Keratinocyte (primary cell): ENCODE results near the gene PPTC7. TPM values are rescaled to one million over a fixed set of nuclear protein-coding genes. Genes with fewer than 3 reads are reported as not detected.
A peak's percentile ranks its signal among the peaks of the same experiment; 100 is the strongest.

ENCODE experiments used
- DNase-seq: peaks from one replicate; pipeline ENCODE4 v3.0.0-alpha.2; 2011; ENCODE audit warnings: low read depth, missing footprints, low spot score
- FAIRE-seq: peaks from 2 replicates; lab custom pipeline; 2011; peaks lifted over from hg19 to GRCh38; lab: Jason Lieb, UNC
- H2AFZ ChIP-seq: 2 replicates; pipeline ENCODE4 v1.6.0; 2012; ENCODE audit warnings: low read length, control low read depth, inconsistent platforms; ENCODE audit not compliant: control insufficient read depth
- H3K27ac ChIP-seq: 2 replicates; pipeline ENCODE4 v1.5.1; 2011; ENCODE audit warnings: low read length; ENCODE audit not compliant: control insufficient read depth, insufficient read depth
- H3K27me3 ChIP-seq: 3 replicates; pipeline ENCODE4 v1.6.0; 2011; ENCODE audit warnings: low read length; ENCODE audit not compliant: control insufficient read depth, insufficient read depth; ENCODE audit errors: extremely low read depth
- H3K36me3 ChIP-seq, 2 experiments: 2 replicates in 1 of 2; 3 replicates in 1 of 2; pipeline ENCODE4 v1.5.1; 2011; ENCODE audit warnings: low read length in 2 of 2, mild to moderate bottlenecking in 1 of 2; ENCODE audit not compliant: control insufficient read depth in 2 of 2, insufficient read depth in 2 of 2; ENCODE audit errors: extremely low read depth in 1 of 2
- H3K4me1 ChIP-seq: 3 replicates; pipeline ENCODE4 v1.5.1; 2011; ENCODE audit warnings: low read length; ENCODE audit not compliant: control insufficient read depth, insufficient read depth; ENCODE audit errors: extremely low read depth
- H3K4me2 ChIP-seq: 3 replicates; pipeline ENCODE4 v1.6.0; 2011; ENCODE audit warnings: low read depth, low read length; ENCODE audit not compliant: control insufficient read depth, insufficient read depth; ENCODE audit errors: extremely low read depth
- H3K4me3 ChIP-seq, 3 experiments: fragments of 200-600 bp in 1 of 3; sonication (generic) in 1 of 3; 2 replicates in 2 of 3; 3 replicates in 1 of 3; pipeline ENCODE4 v1.5.1; 2011 to 2016; ENCODE audit warnings: low read length in 3 of 3, mild to moderate bottlenecking in 3 of 3, control low read depth in 2 of 3, inconsistent platforms in 1 of 3, low read depth in 1 of 3, mixed read lengths in 1 of 3, mixed run types in 1 of 3, moderate library complexity in 1 of 3; ENCODE audit not compliant: control insufficient read depth in 2 of 3, insufficient read depth in 2 of 3; ENCODE audit errors: extremely low read depth in 1 of 3
- H3K79me2 ChIP-seq: 2 replicates; pipeline ENCODE4 v1.6.0; 2012; ENCODE audit warnings: low read length; ENCODE audit not compliant: control insufficient read depth, insufficient read depth
- H3K9ac ChIP-seq: 3 replicates; pipeline ENCODE4 v1.6.0; 2011; ENCODE audit warnings: low read length; ENCODE audit not compliant: control insufficient read depth, insufficient read depth; ENCODE audit errors: extremely low read depth
- H3K9me1 ChIP-seq: 3 replicates; pipeline ENCODE4 v1.6.0; 2011; ENCODE audit warnings: low read length; ENCODE audit not compliant: control insufficient read depth, insufficient read depth; ENCODE audit errors: extremely low read depth
- H3K9me3 ChIP-seq: 2 replicates; pipeline ENCODE4 v1.5.1; 2012; ENCODE audit warnings: low read depth, low read length; ENCODE audit not compliant: control insufficient read depth
- H4K20me1 ChIP-seq: 3 replicates; pipeline ENCODE4 v1.6.0; 2011; ENCODE audit warnings: low read length; ENCODE audit not compliant: control insufficient read depth, insufficient read depth; ENCODE audit errors: extremely low read depth
- EZH2 ChIP-seq: IDR thresholded peaks from one replicate; pipeline ENCODE4 v1.6.1; 2012; ENCODE audit warnings: inconsistent platforms, mild to moderate bottlenecking, low read length, moderate library complexity
- dilution Hi-C: fragments of 300-500 bp; cut with MboI; formaldehyde crosslinking; loops from one replicate; pipeline ENCODE4 v1.7.0; 2020; ENCODE audit warnings: low sequenced_read_pairs; ENCODE audit not compliant: extremely low pct_ligation_motif_present
- polyA plus RNA-seq, 5 experiments: library from polyadenylated mRNA; depleted of rRNA in 3 of 5; stranded (reverse) in 3 of 5; stranded (forward) in 1 of 5; unstranded in 1 of 5; fragments of >200 nt; gene quantifications; 1 replicate in 1 of 5; 2 replicates in 3 of 5; 3 replicates in 1 of 5; pipeline versions ENCODE4 v1.2.1 to v1.2.3, GENCODE V29; 2011 to 2012; ENCODE audit warnings: missing spikeins in 2 of 5, low read depth in 1 of 5, low replicate concordance in 1 of 5
- TF ChIP-seq, protein P1 (sequence below), 3 experiments: IDR thresholded peaks in 1 of 3; conservative IDR thresholded peaks in 1 of 3; optimal IDR thresholded peaks in 1 of 3; 2 replicates in 2 of 3; 3 replicates in 1 of 3; pipeline versions ENCODE3 to v1.5.1; 2011; ENCODE audit warnings: low read length in 3 of 3, mild to moderate bottlenecking in 3 of 3, moderate library complexity in 2 of 3, control low read depth in 1 of 3, inconsistent platforms in 1 of 3; ENCODE audit not compliant: insufficient read depth in 2 of 3; ENCODE audit errors: extremely low read depth in 1 of 3

PPTC7 gene
- polyA plus RNA-seq, 1 donor (not counting 4 experiments of a cell fraction or from before 2014, with no cell fraction given) = 35.9 TPM

DNA sequence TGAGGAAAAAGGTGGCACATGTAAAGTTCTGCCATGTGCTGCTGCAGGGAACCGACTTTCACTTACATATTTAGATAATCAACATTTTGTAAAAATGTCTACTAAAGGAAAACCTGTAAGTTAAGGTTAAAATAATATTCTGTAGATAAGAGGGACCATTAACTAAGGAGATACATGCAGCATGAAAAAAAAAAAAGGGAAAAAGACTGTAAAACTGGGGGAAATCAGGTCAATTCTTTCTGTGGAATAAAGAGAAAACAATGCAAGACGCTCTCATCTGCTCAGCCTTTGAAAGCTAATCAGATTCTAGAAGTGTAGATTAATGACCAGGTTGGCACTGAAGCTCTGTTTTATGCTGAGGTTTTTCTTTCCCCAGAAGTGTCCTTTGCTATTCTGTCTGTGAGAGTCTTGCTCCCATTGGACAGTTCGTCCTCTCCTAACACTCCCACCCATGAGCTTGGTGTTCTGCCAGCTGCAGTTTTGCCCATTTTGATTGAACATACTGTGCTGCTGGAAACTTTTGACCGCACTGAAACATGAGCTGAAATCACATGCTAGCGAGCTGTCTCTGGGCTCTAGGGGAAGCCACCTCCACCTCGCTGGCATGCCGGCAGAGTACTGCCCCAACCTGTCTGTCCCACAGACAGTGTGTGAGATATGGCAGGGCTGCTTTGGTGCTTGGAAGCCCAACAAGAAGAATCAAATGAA is 39.7 kb downstream of the PPTC7 start:
- DNase-seq = peak; percentile 76
- TF ChIP-seq, protein P1, sequence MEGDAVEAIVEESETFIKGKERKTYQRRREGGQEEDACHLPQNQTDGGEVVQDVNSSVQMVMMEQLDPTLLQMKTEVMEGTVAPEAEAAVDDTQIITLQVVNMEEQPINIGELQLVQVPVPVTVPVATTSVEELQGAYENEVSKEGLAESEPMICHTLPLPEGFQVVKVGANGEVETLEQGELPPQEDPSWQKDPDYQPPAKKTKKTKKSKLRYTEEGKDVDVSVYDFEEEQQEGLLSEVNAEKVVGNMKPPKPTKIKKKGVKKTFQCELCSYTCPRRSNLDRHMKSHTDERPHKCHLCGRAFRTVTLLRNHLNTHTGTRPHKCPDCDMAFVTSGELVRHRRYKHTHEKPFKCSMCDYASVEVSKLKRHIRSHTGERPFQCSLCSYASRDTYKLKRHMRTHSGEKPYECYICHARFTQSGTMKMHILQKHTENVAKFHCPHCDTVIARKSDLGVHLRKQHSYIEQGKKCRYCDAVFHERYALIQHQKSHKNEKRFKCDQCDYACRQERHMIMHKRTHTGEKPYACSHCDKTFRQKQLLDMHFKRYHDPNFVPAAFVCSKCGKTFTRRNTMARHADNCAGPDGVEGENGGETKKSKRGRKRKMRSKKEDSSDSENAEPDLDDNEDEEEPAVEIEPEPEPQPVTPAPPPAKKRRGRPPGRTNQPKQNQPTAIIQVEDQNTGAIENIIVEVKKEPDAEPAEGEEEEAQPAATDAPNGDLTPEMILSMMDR (optimal IDR thresholded peaks at IDR 0.05 in 1 of 3, IDR thresholded peaks at IDR 0.05 in 1 of 3, conservative IDR thresholded peaks at IDR 0.05 in 1 of 3; ENCODE audit: extremely low read depth in 1 of 3, insufficient read depth in 2 of 3, low read length in 3 of 3) = no peak
- no peak for TF ChIP-seq EZH2
- Histone ChIP-seq H3K27ac (peak overlapping the region; percentile 90), H3K4me2 (peak overlapping the region; percentile 61), H3K36me3 (peaks cover 4 to 16% of the 10 kb centered on the region in 2 experiments), H3K9me1 (peaks cover 2% of the 10 kb centered on the region), H3K4me1 (peaks cover 68% of the 10 kb centered on the region), H3K4me3 (peak overlapping the region in 2 of 3 experiments; percentile 6 to 21), H3K9me3 (no peaks in the 10 kb centered on the region), H2AFZ (no peak overlapping the region), H3K9ac (peak overlapping the region; percentile 66), H3K27me3 (no peaks in the 10 kb centered on the region), H3K79me2 (peaks cover 28% of the 10 kb centered on the region), H4K20me1 (no peaks in the 10 kb centered on the region)
- peak; percentile 84 for FAIRE-seq
- dilution Hi-C loops = no loop called here

DNA sequence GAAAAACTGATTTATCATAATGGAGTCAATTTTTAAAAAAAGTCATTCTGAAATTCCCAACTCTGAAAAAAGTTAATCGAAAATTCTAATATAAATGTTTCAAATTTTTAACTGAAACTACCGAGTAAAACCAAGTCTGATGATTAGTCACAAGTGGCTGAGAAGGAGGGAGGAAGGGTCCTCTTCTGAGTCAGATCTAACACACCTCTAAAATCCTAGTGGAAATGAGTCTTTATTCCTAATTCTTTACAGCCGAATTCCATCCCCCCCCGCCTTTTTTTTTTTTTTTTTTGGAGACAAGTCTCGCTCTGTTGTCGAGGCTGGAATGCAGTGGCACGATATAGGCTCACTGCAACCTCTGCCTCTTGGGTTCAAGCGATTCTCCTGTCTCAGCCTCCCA is 43.1 kb downstream of the PPTC7 start:
- dilution Hi-C loops = no loop called here
- H3K27me3 ChIP-seq = no peaks in the 10 kb centered on the region
- no peaks in the 10 kb centered on the region for H3K9me3 ChIP-seq
- peaks cover 27% of the 10 kb centered on the region for H3K79me2 ChIP-seq
- TF ChIP-seq EZH2 = no peak
- TF ChIP-seq, protein P1 (optimal IDR thresholded peaks at IDR 0.05 in 1 of 3, IDR thresholded peaks at IDR 0.05 in 1 of 3, conservative IDR thresholded peaks at IDR 0.05 in 1 of 3; ENCODE audit: extremely low read depth in 1 of 3, insufficient read depth in 2 of 3, low read length in 3 of 3) = no peak
- H3K9ac ChIP-seq = no peak overlapping the region
- H3K27ac ChIP-seq = peak overlapping the region; percentile 69
- FAIRE-seq (no peak), DNase-seq (no peak)
- no peaks in the 10 kb centered on the region for H4K20me1 ChIP-seq
- H2AFZ ChIP-seq = no peak overlapping the region
- peak overlapping the region; percentile 22 for H3K4me2 ChIP-seq
- no peak overlapping the region for H3K4me3 ChIP-seq
- H3K4me1 ChIP-seq = peaks cover 61% of the 10 kb centered on the region
- H3K9me1 ChIP-seq = no peaks in the 10 kb centered on the region
- peaks cover 14 to 36% of the 10 kb centered on the region in 2 experiments for H3K36me3 ChIP-seq
